Melanocyte of skin (primary cell): ENCODE data around the gene UTS2. TPM values are rescaled to one million over a fixed set of nuclear protein-coding genes. Genes with fewer than 3 reads are reported as not detected.

Experiments
- total RNA-seq, 2 donors: library from RNA; depleted of rRNA; stranded (reverse); fragments of >200 nt; gene quantifications; 2 replicates each; pipeline ENCODE4 v1.2.3, GENCODE V29; 2012

UTS2 gene
- total RNA-seq: under 1 TPM in 1 of 2 donors, not detected in 1; under 0.01 TPM

GRCh38 chr1:7852804-7853683 lies at the start of gene UTS2:
Gene UTS2, minus strand, starts transcription at chr1:7853065. Its CDS starts 62 bp downstream, at chr1:7853003.

Other genes with a start within 250 kb of the UTS2 start
- gene VAMP3, start 81.8 kb downstream of the UTS2 start, total RNA-seq: 10 to 100 TPM; 93.3 to 95.2 TPM
- gene PER3, start 68.8 kb downstream of the UTS2 start, total RNA-seq: 10 to 100 TPM in 1 of 2 donors, 1 to 10 TPM in 1; 10.0 to 15.5 TPM
- gene TNFRSF9, start 87.8 kb upstream of the UTS2 start, total RNA-seq: not detected
- gene PARK7, start 108.6 kb upstream of the UTS2 start, total RNA-seq: 100 to 1,000 TPM; 146 to 210 TPM
- gene ERRFI1, start 173.2 kb upstream of the UTS2 start, total RNA-seq: 1 to 10 TPM; 3.1 to 5.0 TPM